HEK293 (cell line): ENCODE results near the gene CD109.

Experiments
- ZBTB8A ChIP-seq: fragments of 450-650 bp; formaldehyde crosslinking; IDR thresholded peaks from 2 replicates; pipeline ENCODE4 v1.5.1; 2016; ENCODE audit warnings: missing biosample characterization, missing genetic modification characterization
- ZNF169 ChIP-seq: fragments of 450-650 bp; formaldehyde crosslinking; IDR thresholded peaks from 2 replicates; pipeline ENCODE4 v1.5.1; 2016; ENCODE audit warnings: missing biosample characterization, missing genetic modification characterization
- ZNF837 ChIP-seq: fragments of 450-650 bp; formaldehyde crosslinking; IDR thresholded peaks from 2 replicates; pipeline ENCODE4 v1.5.1; 2016; ENCODE audit warnings: missing biosample characterization, missing genetic modification characterization
- TF ChIP-seq, protein P1 (sequence below): fragments of 450-650 bp; formaldehyde crosslinking; IDR thresholded peaks from 2 replicates; pipeline ENCODE4 v1.5.1; 2016; ENCODE audit warnings: missing biosample characterization, missing genetic modification characterization
- TF ChIP-seq, protein P2 (sequence below): sonication (generic); formaldehyde crosslinking; IDR thresholded peaks from 2 replicates; pipeline ENCODE4 v1.8.1; 2022; ENCODE audit warnings: mild to moderate bottlenecking, moderate library complexity, missing genetic modification reagents

DNA sequence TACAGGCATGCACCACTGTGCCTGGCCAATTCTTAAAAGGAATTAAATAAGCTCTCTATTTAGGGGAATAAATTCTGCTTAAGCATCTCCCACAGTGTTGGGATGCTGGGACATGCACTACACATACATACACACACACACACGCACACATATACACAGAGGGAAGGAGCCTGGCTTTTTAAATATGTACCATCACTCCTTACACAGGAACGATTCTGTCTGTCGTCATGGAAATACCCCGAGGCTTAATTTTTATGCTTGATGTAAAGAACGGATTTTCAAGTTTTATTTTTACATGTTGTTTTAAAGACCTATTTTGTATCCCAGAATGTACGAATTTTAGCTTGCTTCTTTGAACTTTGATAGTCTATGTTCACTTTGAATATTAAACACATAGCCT lies 95.3 kb downstream of the CD109 start:
- TF ChIP-seq ZNF837 (tag by site-specific recombination) = no peak
- TF ChIP-seq, protein P1, sequence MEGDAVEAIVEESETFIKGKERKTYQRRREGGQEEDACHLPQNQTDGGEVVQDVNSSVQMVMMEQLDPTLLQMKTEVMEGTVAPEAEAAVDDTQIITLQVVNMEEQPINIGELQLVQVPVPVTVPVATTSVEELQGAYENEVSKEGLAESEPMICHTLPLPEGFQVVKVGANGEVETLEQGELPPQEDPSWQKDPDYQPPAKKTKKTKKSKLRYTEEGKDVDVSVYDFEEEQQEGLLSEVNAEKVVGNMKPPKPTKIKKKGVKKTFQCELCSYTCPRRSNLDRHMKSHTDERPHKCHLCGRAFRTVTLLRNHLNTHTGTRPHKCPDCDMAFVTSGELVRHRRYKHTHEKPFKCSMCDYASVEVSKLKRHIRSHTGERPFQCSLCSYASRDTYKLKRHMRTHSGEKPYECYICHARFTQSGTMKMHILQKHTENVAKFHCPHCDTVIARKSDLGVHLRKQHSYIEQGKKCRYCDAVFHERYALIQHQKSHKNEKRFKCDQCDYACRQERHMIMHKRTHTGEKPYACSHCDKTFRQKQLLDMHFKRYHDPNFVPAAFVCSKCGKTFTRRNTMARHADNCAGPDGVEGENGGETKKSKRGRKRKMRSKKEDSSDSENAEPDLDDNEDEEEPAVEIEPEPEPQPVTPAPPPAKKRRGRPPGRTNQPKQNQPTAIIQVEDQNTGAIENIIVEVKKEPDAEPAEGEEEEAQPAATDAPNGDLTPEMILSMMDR (tag by site-specific recombination) = no peak
- TF ChIP-seq ZBTB8A = no peak
- TF ChIP-seq, protein P2, sequence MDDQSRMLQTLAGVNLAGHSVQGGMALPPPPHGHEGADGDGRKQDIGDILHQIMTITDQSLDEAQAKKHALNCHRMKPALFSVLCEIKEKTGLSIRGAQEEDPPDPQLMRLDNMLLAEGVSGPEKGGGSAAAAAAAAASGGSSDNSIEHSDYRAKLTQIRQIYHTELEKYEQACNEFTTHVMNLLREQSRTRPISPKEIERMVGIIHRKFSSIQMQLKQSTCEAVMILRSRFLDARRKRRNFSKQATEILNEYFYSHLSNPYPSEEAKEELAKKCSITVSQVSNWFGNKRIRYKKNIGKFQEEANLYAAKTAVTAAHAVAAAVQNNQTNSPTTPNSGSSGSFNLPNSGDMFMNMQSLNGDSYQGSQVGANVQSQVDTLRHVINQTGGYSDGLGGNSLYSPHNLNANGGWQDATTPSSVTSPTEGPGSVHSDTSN (CRISPR knock-in tag) = no peak
- no peak for TF ChIP-seq ZNF169 (tag by site-specific recombination)
